ENCODE results near the gene FUT4. TPM values are rescaled to one million over a fixed set of nuclear protein-coding genes. Genes with fewer than 3 reads are reported as not detected.
"Not testable (repeated sequence)": the region's sequence is repeated elsewhere in the genome, so short reads cannot be mapped to it uniquely, and the experiment has no call there.

FUT4 gene, protein sequence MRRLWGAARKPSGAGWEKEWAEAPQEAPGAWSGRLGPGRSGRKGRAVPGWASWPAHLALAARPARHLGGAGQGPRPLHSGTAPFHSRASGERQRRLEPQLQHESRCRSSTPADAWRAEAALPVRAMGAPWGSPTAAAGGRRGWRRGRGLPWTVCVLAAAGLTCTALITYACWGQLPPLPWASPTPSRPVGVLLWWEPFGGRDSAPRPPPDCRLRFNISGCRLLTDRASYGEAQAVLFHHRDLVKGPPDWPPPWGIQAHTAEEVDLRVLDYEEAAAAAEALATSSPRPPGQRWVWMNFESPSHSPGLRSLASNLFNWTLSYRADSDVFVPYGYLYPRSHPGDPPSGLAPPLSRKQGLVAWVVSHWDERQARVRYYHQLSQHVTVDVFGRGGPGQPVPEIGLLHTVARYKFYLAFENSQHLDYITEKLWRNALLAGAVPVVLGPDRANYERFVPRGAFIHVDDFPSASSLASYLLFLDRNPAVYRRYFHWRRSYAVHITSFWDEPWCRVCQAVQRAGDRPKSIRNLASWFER
- polyA plus RNA-seq (ENCODE audit: insufficient read length): 5.8 TPM
- long read RNA-seq, donor 1, full-length matches to known transcripts: 16 of 16 reads
- long read RNA-seq, donor 1, partial matches to known transcripts: 0 of 16 reads
- long read RNA-seq, donor 1, other reads (novel, unspliced or antisense): 0 of 16 reads
- long read RNA-seq, donor 2, full-length matches to known transcripts: 7 of 7 reads
- long read RNA-seq, donor 2, partial matches to known transcripts: 0 of 7 reads
- long read RNA-seq, donor 2, other reads (novel, unspliced or antisense): 0 of 7 reads
- long read RNA-seq, donor 3, full-length matches to known transcripts: 6 of 6 reads
- long read RNA-seq, donor 3, partial matches to known transcripts: 0 of 6 reads
- long read RNA-seq, donor 3, other reads (novel, unspliced or antisense): 0 of 6 reads
- long read RNA-seq, donor 4, full-length matches to known transcripts: 1 of 1 reads
- long read RNA-seq, donor 4, partial matches to known transcripts: 0 of 1 reads
- long read RNA-seq, donor 4, other reads (novel, unspliced or antisense): 0 of 1 reads
- long read RNA-seq, donor 5, full-length matches to known transcripts: 8 of 8 reads
- long read RNA-seq, donor 5, partial matches to known transcripts: 0 of 8 reads
- long read RNA-seq, donor 5, other reads (novel, unspliced or antisense): 0 of 8 reads
- long read RNA-seq, donor 6, full-length matches to known transcripts: 2 of 2 reads
- long read RNA-seq, donor 6, partial matches to known transcripts: 0 of 2 reads
- long read RNA-seq, donor 6, other reads (novel, unspliced or antisense): 0 of 2 reads
- long read RNA-seq, donor 7, full-length matches to known transcripts: 11 of 11 reads
- long read RNA-seq, donor 7, partial matches to known transcripts: 0 of 11 reads
- long read RNA-seq, donor 7, other reads (novel, unspliced or antisense): 0 of 11 reads
- long read RNA-seq, donor 8, full-length matches to known transcripts: 4 of 4 reads
- long read RNA-seq, donor 8, partial matches to known transcripts: 0 of 4 reads
- long read RNA-seq, donor 8, other reads (novel, unspliced or antisense): 0 of 4 reads

DNA sequence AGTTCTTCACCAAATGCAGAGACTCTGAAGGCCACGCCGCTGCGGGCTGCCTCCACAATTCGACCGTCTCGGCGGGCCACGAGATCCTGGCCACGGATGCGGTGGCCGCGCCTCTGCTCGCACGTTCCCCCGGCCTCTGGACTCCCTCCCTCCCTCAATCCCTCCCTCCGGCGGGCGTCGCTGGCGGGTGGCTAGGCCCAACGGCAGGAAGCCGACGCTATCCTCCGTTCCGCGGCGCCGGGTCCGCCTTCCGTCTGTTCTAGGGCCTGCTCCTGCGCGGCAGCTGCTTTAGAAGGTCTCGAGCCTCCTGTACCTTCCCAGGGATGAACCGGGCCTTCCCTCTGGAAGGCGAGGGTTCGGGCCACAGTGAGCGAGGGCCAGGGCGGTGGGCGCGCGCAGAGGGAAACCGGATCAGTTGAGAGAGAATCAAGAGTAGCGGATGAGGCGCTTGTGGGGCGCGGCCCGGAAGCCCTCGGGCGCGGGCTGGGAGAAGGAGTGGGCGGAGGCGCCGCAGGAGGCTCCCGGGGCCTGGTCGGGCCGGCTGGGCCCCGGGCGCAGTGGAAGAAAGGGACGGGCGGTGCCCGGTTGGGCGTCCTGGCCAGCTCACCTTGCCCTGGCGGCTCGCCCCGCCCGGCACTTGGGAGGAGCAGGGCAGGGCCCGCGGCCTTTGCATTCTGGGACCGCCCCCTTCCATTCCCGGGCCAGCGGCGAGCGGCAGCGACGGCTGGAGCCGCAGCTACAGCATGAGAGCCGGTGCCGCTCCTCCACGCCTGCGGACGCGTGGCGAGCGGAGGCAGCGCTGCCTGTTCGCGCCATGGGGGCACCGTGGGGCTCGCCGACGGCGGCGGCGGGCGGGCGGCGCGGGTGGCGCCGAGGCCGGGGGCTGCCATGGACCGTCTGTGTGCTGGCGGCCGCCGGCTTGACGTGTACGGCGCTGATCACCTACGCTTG, at the start of gene FUT4:
Gene FUT4, plus strand, starts transcription at position 227 of the 951 bp plus-strand sequence. Its CDS starts 213 bp downstream, at position 440.
- peak; percentile 81 for DNase-seq

DNA sequence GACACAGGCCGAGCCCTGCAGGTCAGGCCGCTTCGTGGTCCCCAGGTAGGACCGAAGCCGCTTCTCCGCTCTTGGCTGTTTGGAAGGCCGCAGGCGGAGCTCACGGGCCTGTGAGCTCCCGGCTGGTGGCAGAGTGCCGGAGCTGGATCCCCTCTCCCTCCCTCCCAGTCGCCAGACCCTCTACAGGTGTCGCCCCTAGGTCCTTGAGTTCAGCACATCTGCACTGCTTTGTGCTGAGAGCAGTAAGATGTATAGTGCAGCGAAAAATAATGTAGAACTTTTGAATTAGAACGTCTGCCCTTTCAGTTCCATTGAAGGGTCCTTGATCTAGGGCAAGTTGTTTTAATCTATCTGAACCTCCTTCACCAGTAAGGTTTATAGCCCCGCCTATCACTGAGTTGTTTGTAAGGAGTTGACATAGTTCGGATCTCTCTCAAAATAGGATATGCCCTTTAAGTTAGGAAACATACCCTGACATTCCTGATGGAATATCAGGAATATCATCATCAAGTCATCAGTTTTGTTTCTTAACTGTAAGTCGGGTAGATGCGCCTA, 49.5 kb upstream of the FUT4 start:
- no peak for DNase-seq

DNA sequence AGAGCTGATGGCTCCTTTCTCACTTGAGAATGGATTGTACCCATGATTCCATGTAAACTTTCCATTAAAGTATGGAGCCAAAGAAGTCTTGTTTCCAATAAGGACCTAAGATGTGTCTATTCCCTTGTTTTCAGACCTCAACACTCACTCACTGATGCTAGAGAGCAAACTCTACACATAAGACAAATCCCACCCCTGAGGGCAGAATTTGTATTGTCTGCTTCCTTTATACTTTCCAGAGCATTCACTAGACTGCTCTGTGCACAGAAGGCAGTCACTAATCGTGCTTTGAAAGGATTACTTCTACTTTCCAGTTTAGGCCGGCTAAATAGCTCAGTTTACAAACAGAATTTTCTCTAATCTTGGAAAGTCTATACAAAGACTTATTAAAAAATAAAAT, 43.5 kb upstream of the FUT4 start:
- DNase-seq: no peak

DNA sequence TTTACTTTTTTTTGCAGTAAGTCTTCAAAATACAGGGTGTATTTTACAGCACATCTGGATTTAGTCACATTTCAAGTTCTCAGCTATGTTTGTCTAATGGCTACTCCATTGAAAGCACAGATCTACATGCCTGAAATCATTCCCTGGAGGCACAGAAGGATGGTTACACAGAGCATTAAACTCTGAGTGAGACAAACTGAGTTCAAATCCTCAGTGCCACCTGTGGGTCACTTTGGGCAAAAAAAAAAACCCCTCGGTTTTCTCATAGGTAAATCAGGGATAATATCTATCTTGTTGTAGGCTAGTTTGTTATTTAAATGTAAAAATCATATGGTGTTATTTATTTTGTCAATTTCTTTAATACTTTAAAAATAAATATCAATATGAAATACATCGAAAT, 42.2 kb upstream of the FUT4 start:
- no peak for DNase-seq

DNA sequence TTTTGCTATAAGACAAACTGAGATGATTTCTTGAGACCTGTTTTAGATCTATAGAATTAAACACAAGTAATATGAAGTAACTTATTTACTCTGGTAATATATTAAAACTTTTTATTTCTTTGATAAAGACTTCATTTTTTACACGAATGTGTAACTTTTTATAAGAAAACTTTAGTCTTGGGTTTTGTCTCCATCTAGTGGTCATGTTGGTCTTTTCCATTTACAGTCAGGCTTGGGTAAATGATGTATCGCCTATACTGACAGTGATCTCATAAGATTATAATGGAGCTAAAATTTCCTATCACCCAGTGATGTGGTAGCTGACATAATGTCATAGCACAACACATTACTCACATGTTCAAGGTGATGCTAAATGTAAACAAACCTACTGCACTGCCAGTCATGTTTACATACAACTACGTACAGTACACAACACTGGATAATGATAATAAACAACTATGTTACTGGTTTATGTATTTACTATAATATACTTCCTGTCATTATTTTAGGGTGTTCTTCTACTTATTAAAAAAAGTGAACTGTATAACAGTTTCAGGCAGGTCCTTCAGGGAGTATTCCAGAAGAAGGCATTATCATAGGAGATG, 38.9 kb upstream of the FUT4 start:
- peak; percentile 60 for DNase-seq

DNA sequence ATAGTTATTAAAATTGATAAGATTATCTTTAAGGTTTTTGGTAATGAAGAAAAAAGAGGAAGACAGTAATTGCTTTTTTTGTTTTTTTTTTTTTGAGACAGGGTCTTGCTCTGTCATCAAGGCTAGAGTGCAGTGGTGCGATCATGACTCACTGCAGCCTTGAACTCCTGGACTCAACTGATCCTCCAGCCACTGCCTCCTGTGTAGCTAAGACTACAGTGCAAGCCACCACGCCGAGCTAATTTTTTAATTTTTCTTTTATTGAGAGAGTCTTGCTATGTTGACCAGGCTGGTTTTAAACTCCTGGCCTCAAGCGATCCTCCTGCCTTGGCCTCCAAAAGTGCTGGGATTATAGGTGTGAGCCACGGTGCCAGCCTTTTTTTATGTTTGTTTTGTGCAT, 37.2 kb upstream of the FUT4 start:
- not testable (repeated sequence) for DNase-seq

DNA sequence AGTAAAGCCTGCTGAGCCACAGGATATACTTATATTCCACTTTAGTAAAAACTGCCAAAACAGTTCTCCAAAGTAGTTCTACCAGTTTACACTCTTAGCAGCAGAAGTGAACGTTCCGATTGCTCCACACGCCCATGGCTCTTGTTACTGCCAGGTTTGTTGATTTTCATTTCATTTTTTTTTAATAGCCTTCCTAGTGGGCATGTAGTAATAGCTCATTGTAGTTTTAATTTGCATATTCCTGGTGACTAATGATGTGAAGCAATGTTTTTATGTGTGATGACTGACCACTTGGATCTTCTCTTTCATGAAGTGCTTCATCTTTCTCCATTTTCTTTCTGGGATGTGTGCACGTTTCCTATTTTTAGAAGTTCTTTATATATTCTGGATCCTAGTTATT, 36.2 kb upstream of the FUT4 start:
- DNase-seq: no peak

DNA sequence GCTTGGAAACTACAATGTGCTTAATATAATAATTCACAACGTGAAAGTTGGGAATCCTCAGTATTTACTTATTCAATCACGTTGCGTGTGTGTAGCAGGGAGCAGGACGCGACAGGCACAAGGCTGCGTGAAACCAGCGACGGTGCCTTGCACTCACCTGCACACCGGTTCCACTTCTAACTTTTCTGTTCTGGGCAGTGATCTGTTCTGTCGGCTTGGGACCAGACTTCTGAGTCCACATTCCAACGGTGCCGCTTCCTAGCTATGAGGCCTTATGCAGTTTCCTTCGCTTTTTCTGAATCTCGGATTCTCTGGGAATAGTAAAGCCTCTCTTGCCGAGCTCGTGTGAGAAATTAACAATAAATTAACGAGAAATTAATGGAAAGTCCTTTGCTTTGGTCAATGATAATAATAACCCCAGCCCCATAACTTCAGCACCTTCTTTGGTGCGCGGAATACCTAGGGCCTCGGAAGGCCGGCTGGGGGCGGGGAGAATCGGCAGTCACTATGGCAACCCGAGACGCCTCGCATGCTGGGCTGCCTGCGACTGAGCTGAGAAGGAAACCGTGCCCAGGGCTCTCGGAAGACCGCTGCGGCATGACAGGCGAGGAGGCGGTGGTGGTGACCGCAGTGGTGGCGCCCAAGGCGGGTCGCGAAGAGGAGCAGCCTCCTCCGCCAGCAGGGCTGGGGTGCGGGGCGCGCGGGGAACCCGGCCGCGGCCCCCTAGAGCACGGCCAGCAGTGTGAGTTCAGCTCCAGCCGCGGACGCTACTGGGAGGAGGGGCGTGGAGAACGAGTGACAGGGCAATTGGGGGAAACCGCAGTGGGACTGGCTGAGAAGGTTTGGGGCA, 31.6 kb upstream of the FUT4 start, which contains the start of gene C11orf97:
Gene C11orf97, plus strand, starts transcription at position 530 of the 850 bp plus-strand sequence. Its CDS starts 68 bp downstream, at position 598.
- DNase-seq: peak; percentile 58

DNA sequence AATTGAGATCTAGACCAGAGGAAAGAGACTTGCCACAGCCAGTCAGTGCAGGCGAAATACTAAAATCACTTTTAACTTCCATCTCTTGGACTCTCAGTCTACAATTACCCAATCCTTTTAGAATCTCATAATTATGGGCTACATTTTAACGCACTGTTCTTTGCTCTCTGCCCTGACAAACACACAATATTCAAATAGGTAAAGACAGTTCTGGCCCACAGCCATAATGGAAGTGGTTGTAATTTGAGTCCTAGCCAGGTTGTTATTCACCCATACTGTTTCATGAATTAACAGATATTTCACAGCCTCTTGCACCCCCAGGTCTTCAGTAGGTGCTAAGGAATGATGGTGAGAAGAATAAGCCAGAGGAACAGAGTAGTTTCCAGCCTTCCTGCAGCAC, 30.6 kb upstream of the FUT4 start:
- DNase-seq: no peak

DNA sequence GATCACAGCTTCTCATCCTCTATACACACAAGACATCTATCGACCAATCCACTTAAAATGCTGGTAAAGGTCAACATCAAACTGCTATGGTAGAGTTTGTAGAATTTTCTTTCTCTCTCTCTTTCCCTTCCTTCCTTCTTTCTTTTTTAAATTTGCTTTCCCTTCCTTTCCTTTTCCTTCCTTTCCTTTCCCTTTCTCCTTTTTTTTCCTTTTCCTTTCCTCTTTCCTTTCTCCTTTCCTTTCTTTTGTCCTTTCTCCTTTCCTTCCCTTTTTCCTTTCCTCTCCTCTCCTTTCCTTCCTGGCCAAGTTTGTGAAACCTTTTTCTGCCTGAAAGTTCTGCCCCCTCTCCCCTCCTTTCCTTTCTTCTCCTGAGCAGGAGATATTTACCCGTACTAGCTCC, 28.3 kb upstream of the FUT4 start:
- no peak for DNase-seq

DNA sequence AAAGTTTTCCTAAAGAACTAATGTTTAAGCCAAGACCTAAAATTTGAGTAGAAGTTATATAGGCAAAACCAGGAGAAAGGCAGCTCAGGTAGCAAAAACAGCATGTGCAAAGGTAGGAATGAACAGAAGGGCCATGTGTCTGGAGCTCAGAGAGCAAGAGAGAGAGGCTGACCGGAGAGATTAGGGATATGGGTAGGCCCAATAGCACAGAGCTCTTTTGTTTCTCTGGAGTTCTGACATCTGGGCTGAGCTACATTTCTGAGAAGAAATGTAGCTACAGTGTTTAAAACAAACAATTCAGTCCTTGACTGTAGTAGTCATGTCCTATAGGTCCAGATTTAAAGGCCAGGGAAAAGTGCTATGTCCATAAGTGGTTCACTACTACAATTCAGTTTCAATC, 27.0 kb upstream of the FUT4 start:
- DNase-seq: no peak

DNA sequence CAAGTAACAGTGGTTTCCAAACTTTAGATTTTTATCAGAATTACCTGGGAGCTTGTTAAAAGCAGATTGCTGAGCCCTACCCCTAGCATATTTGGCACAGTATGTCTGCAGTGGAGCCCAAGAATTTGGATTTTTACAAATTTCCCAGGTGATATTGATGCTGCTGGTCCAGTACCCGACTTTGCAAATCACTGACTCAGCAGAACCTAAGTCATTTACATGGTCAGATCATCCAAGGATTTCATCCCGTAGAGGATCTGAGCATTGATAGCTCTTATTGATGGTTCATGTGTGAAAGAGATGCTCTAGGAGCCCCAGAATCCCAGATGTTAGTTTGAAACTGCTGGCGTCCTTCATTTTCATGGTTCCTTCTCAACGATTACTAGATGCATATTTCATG, 25.4 kb upstream of the FUT4 start:
- DNase-seq: no peak

DNA sequence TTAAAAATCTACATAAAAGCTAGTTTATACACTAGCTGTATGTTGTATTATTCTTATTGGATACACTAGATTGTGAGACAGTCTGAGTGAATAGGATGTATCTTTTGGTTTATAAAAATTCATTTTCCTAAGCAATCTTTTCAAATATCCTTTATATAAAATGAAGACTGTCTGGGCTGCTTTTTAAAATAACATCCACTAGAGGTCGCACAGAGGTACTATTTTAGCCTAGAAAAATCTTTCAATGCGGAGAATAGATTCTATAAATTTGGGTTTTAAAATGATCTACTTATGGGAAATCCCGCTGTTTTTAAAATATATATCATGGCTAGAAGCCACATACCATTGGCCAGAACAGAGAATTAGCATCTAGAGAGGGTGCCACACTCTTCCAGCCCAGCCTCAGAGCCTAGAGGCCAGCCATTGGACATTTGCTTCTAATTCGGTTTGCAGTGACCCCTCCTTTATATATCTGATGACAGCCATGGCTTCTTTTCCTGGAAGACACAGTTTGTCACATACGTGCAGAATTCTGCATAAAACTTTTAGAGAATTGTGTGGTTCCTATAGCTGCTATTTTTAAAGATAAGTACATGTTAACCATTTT, 24.1 kb upstream of the FUT4 start:
- peak; percentile 31 for DNase-seq

DNA sequence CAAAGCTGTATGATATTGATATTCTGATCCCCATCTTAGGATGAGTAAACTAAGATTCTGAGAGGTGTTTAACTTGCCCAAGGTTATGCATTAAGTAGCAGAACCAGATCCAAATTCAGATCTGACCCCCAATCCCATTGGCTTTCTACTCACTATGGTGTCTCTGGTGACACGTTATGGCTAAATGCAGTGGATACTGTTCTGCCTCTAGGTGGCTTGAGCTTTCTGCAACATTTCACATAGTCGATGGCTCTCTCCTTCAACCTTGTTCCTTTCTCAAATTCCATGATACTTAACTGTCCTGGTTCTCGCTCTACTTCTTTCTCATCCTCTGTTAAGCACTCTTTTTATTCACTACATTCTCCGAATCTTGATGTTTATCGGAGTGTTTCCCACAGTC, 22.0 kb upstream of the FUT4 start:
- no peak for DNase-seq

DNA sequence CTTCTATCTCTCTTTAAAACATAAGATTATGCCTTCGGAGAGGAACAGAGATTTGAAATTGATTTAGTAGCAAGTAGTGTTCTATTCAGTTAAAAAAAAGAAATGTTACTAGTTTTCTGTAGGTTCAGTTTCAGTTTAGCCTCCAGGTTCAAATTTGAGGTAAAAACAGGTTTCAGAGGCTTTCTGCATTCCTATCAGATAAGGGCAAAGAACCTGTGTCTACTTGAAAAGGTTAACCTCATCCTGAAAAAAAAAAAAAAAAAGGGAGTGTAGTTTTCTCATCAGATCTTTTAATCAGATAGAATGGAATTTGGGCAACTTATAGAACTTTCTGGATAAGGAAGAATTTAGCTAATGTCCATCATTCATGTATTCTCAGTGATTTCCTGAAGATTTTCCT, 19.4 kb upstream of the FUT4 start:
- no peak for DNase-seq

DNA sequence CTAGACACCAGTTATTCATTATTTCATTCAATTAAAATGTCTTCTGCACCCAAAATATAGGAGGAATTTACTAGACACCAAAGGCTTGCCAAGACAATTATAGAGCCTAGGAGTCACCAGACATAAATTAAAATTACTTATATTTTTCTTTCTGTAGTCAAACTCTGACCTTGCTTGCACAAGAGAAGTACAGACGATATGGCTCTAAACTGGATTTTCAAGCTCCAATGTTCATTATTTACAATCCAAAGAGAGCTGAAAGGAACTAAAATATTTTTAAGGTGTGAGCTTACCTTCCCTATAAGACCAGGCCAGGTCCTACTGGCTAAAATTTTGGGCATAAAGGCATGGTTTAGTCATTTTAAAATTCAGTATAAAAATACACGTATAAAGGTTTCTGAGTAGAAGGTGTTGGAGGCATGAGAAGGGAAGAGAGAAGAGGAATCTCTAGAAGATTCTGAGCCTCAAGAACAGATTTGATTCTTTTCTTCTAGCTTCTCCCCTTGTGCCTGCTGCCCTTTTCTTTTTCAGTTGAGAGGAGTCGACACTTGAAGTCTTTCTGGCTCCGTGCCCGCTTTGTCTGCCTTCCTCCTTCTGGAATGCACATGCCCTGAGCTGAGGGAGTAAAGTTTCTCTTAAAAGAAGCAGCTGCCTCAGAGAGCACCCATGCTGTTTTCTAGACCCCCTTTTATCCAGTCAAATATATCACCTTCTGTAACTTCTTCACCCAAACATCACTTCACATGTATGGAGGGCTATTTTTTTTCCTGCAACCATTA, 18.0 kb upstream of the FUT4 start:
- peak; percentile 77 for DNase-seq

Data from left kidney (tissue), 8 donors.